ENCODE results near the gene SGSM2.

GRCh38 chr17:2393174-2393953, 56.1 kb downstream of the SGSM2 start:
- TF ChIP-seq CTCF (IDR thresholded peaks at IDR 0.05) = no peak
- peak in 1 of 2 donors; percentile 58 for TF ChIP-seq POLR2A (IDR thresholded peaks at IDR 0.05)
- TF ChIP-seq EP300 (IDR thresholded peaks at IDR 0.05) = no peak
- peak in 1 of 3 donors; percentile 27 for TF ChIP-seq POLR2AphosphoS5 (IDR thresholded peaks at IDR 0.05)

Data from suprapubic skin (tissue), 4 donors.